Upper lobe of right lung (tissue), 1 donor: ENCODE data around the gene DZIP1L. TPM values are rescaled to one million over a fixed set of nuclear protein-coding genes. Genes with fewer than 3 reads are reported as not detected.
"Not testable (repeated sequence)": the region's sequence is repeated elsewhere in the genome, so short reads cannot be mapped to it uniquely, and the experiment has no call there.

ENCODE experiments used
- ATAC-seq: fragments of 200-7000 bp; cut with Tn5 transposase; one replicate; pipeline ENCODE4 v1.9.1; 2020; ENCODE audit warnings: mild to moderate bottlenecking, moderate library complexity
- DNase-seq: peaks from one replicate; pipeline ENCODE4 v3.0.0-alpha.2; 2020
- H3K27ac ChIP-seq: fragments of 200-600 bp; one replicate; pipeline ENCODE4 v1.8.0; 2022
- H3K27me3 ChIP-seq: fragments of 200-600 bp; one replicate; pipeline ENCODE4 v1.8.0; 2022; ENCODE audit warnings: mild to moderate bottlenecking
- H3K36me3 ChIP-seq: fragments of 200-600 bp; one replicate; pipeline ENCODE4 v1.8.0; 2022
- H3K4me1 ChIP-seq: fragments of 200-600 bp; one replicate; pipeline ENCODE4 v1.8.0; 2022
- H3K4me3 ChIP-seq: fragments of 200-600 bp; one replicate; pipeline ENCODE4 v1.8.0; 2022; ENCODE audit warnings: mild to moderate bottlenecking
- H3K9me3 ChIP-seq: fragments of 200-600 bp; one replicate; pipeline ENCODE4 v1.8.0; 2022
- intact Hi-C: fragments of 100-400 bp; cut with DNase I; formaldehyde crosslinking; loops from one replicate; pipeline ENCODE4 v1.11.0; 2022
- long read RNA-seq: library from polyadenylated mRNA; unstranded; transcript quantifications from one replicate; pipeline ENCODE4 v2.0.0, GENCODE V29; 2021
- total RNA-seq: library from RNA; stranded (reverse); fragmentation: NEBNext Ultra II Directional; extraction: Animal tissue kit (Norgen Biotek cat#: 25700); gene quantifications from one replicate; pipeline ENCODE4 v1.2.1, GENCODE V29; 2021
- TF ChIP-seq, protein P1 (sequence below): fragments of 200-600 bp; IDR thresholded peaks from one replicate; pipeline ENCODE4 v1.8.0; 2022; ENCODE audit warnings: antibody characterized with exemption
- donor health status: DM: no; HTN: yes; CAD: no; lungs with severe emphysema.

DZIP1L gene
- total RNA-seq = 8.1 TPM
- long read RNA-seq, partial matches to known transcripts = 2 of 7 reads
- long read RNA-seq, other reads (novel, unspliced or antisense) = 5 of 7 reads

DNA sequence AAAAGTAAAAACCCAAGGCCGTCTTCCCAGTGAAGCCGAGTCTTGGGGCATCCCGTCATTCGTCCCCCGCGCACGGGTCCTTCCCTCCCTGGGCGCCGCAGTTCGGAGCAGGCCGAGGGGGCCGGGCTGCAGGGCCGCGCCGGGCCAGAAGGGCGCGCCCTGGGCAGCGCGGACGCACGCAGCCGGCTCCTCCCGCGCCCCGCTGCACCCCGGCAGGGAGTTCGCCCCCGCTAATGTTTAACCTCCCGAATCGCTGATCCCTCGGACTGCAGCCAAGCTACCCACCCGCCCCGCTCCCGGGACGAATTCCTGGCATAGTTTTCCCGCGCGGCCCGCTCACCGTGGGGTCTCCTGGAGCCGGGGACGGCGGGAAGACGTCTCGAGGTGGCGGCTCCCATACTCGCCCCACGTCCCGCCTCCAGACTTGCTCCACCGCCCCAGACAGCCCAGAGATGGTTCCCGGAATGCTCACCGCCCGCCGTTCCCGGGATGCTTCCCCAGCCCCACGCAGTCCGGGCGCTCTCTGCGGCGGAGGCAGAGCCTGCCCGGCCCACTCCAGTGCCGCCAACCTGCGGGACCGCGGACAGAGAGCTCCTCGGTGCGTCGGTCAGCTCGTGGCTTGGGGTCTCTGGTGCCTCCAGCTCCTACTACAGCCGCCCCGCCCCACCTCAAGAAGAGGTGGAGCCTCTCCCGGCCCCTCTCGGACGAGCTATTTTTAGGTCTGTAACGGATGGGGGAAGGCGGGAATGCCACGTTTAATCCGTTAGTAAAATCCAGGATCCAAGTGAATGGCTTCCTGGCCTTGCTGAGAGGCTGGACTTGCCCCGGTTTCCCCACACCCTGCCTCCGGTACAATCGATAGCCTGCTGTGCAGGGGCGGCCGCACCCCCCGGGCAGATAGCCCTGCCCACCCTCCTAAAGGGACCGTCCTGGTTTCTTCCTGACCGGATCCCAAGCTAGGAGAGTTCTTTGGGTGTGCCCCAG is at the start of gene DZIP1L:
Gene DZIP1L, minus strand, starts transcription at position 621 of the 984 bp plus-strand sequence. CDS start 11,637 bp downstream, outside the sequence.
- Histone ChIP-seq H3K27me3 (no peaks in the 10 kb centered on the region), H3K4me3 (peak within 1 kb of the TSS; percentile 81), H3K27ac (peak within 1 kb of the TSS; percentile 87), H3K4me1 (peaks cover 13% of the 10 kb centered on the region), H3K36me3 (no peaks in the 10 kb centered on the region), H3K9me3 (no peaks in the 10 kb centered on the region)
- peak; percentile 94 for ATAC-seq
- intact Hi-C loops = loop anchor here (5.0 kb wide), 1 partner anchor 43 kb away; no protein-coding TSS in a partner anchor
- TF ChIP-seq, protein P1, sequence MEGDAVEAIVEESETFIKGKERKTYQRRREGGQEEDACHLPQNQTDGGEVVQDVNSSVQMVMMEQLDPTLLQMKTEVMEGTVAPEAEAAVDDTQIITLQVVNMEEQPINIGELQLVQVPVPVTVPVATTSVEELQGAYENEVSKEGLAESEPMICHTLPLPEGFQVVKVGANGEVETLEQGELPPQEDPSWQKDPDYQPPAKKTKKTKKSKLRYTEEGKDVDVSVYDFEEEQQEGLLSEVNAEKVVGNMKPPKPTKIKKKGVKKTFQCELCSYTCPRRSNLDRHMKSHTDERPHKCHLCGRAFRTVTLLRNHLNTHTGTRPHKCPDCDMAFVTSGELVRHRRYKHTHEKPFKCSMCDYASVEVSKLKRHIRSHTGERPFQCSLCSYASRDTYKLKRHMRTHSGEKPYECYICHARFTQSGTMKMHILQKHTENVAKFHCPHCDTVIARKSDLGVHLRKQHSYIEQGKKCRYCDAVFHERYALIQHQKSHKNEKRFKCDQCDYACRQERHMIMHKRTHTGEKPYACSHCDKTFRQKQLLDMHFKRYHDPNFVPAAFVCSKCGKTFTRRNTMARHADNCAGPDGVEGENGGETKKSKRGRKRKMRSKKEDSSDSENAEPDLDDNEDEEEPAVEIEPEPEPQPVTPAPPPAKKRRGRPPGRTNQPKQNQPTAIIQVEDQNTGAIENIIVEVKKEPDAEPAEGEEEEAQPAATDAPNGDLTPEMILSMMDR = peak; percentile 68
- DNase-seq = peak; percentile 86

DNA sequence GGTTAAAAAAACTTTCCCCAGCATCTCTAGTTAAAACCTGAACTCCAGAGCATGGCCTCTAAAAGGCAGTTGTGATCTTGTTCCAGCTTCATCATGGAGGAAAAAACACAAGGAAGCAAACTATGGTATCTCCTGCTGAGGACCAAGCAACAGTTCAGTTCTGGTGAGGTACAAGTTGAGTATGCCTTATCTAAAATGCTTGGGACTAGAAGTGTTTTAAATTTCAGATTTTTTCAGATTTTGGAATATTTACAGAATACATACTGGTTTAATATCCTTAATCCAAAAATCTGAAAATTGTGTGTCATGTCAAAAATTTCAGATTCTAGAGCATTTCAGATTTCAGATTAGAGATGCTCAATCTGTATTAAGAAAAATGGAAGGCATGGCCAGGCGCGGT is 49.7 kb upstream of the DZIP1L start:
- no peak for ATAC-seq
- intact Hi-C loops = no loop called here

GRCh38 chr3:138157743-138158142 is 42.3 kb upstream of the DZIP1L start:
- no peak for ATAC-seq
- intact Hi-C loops = no loop called here
- peaks cover 24% of the 10 kb centered on the region for H3K36me3 ChIP-seq
- H3K4me1 ChIP-seq = no peaks in the 10 kb centered on the region
- no peak for DNase-seq
- H3K9me3 ChIP-seq = no peaks in the 10 kb centered on the region
- TF ChIP-seq, protein P1 = no peak
- H3K27me3 ChIP-seq = no peaks in the 10 kb centered on the region
- H3K27ac ChIP-seq = no peak overlapping the region
- no peak overlapping the region for H3K4me3 ChIP-seq

More for the DNA sequence above, 49.7 kb upstream of the DZIP1L start:
- no peak for DNase-seq
- peaks cover 97% of the 10 kb centered on the region for H3K36me3 ChIP-seq
- H3K27ac ChIP-seq = no peak overlapping the region
- TF ChIP-seq, protein P1 = no peak
- no peak overlapping the region for H3K4me3 ChIP-seq
- no peaks in the 10 kb centered on the region for H3K27me3 ChIP-seq
- H3K4me1 ChIP-seq = no peaks in the 10 kb centered on the region
- no peaks in the 10 kb centered on the region for H3K9me3 ChIP-seq

GRCh38 chr3:138154534-138154933 is 39.1 kb upstream of the DZIP1L start:
- no peaks in the 10 kb centered on the region for H3K4me1 ChIP-seq
- ATAC-seq (no peak), DNase-seq (no peak)
- no peaks in the 10 kb centered on the region for H3K27me3 ChIP-seq
- no peak overlapping the region for H3K4me3 ChIP-seq
- intact Hi-C loops = no loop called here
- no peaks in the 10 kb centered on the region for H3K36me3 ChIP-seq
- no peaks in the 10 kb centered on the region for H3K9me3 ChIP-seq
- TF ChIP-seq, protein P1 = no peak
- H3K27ac ChIP-seq = no peak overlapping the region

GRCh38 chr3:138148503-138148902 is 33.1 kb upstream of the DZIP1L start:
- H3K27ac ChIP-seq = no peak overlapping the region
- H3K9me3 ChIP-seq = no peaks in the 10 kb centered on the region
- TF ChIP-seq, protein P1 = no peak
- no peaks in the 10 kb centered on the region for H3K4me1 ChIP-seq
- H3K36me3 ChIP-seq = no peaks in the 10 kb centered on the region
- ATAC-seq = peak; percentile 13
- no peak overlapping the region for H3K4me3 ChIP-seq
- H3K27me3 ChIP-seq = no peaks in the 10 kb centered on the region
- intact Hi-C loops = no loop called here
- no peak for DNase-seq

GRCh38 chr3:138142181-138142580 is 26.8 kb upstream of the DZIP1L start:
- H3K36me3 ChIP-seq, H3K27ac ChIP-seq, H3K4me3 ChIP-seq, H3K9me3 ChIP-seq, ATAC-seq, intact Hi-C loops, H3K4me1 ChIP-seq, H3K27me3 ChIP-seq, DNase-seq: not testable (repeated sequence)
